B cell (primary cell): ENCODE data around the gene SLC10A2.

Experiments
- EZH2 ChIP-seq: IDR thresholded peaks from 2 replicates; pipeline ENCODE4 v1.6.1; 2012; ENCODE audit warnings: borderline replicate concordance, low read depth, mild to moderate bottlenecking, moderate library complexity, low read length; ENCODE audit not compliant: insufficient read depth, poor library complexity, severe bottlenecking
- TF ChIP-seq, protein P1 (sequence below): fragments of 200-600 bp; IDR thresholded peaks from one replicate; pipeline ENCODE4 v1.8.0; 2022; ENCODE audit warnings: antibody characterized with exemption, mild to moderate bottlenecking

DNA sequence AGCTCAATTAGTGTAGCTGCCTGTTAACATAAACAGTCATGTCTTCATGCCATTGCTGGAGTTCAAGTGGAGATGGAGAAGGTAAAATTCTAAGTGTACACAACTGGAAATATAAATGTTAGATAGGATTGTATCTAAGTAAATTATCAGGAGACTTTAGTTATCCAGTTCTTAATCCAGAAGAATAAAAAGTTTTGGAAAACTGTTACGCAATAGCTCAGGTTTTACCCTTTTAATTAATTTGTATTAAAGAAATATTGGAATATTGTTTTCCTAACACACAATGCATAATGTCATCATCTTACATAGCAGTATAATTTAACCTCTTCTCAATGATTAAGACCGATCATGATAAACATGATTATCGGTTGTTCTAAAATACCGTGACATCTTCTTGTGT is 2.8 kb downstream of the SLC10A2 start:
- TF ChIP-seq, protein P1, sequence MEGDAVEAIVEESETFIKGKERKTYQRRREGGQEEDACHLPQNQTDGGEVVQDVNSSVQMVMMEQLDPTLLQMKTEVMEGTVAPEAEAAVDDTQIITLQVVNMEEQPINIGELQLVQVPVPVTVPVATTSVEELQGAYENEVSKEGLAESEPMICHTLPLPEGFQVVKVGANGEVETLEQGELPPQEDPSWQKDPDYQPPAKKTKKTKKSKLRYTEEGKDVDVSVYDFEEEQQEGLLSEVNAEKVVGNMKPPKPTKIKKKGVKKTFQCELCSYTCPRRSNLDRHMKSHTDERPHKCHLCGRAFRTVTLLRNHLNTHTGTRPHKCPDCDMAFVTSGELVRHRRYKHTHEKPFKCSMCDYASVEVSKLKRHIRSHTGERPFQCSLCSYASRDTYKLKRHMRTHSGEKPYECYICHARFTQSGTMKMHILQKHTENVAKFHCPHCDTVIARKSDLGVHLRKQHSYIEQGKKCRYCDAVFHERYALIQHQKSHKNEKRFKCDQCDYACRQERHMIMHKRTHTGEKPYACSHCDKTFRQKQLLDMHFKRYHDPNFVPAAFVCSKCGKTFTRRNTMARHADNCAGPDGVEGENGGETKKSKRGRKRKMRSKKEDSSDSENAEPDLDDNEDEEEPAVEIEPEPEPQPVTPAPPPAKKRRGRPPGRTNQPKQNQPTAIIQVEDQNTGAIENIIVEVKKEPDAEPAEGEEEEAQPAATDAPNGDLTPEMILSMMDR = no peak
- no peak for TF ChIP-seq EZH2
